Right atrium auricular region (tissue), 2 donors: ENCODE measurements around the gene PCBP2. TPM values are rescaled to one million over a fixed set of nuclear protein-coding genes. Genes with fewer than 3 reads are reported as not detected.

Source experiments
- DNase-seq: peaks from one replicate; pipeline ENCODE4 v3.0.0-alpha.2; 2019; ENCODE audit warnings: low spot score
- H3K27ac ChIP-seq, 2 donors: fragments of 200-600 bp; sonication (generic); 1 replicate in 1 of 2; 2 replicates in 1 of 2; pipeline ENCODE4 v1.5.1; 2016 to 2019
- H3K27me3 ChIP-seq, 2 donors: fragments of 200-600 bp; sonication (generic); one replicate each; pipeline versions ENCODE4 v1.5.1 to v1.6.0; 2017 to 2019
- H3K36me3 ChIP-seq: fragments of 200-600 bp; sonication (generic); one replicate; pipeline ENCODE4 v1.5.1; 2016
- H3K4me1 ChIP-seq, 2 donors: fragments of 200-600 bp; sonication (generic); one replicate each; pipeline versions ENCODE4 v1.5.1 to v1.6.0; 2017 to 2019
- H3K4me3 ChIP-seq, 2 donors: fragments of 200-600 bp; sonication (generic); 1 replicate in 1 of 2; 2 replicates in 1 of 2; pipeline ENCODE4 v1.5.1; 2017 to 2019; ENCODE audit warnings: mild to moderate bottlenecking in 1 of 2, moderate library complexity in 1 of 2
- H3K9me3 ChIP-seq, 2 donors: fragments of 200-600 bp; sonication (generic); one replicate each; pipeline ENCODE4 v1.5.1; 2019
- CTCF ChIP-seq, 2 donors: fragments of 200-600 bp; sonication (generic); IDR thresholded peaks; one replicate each; pipeline ENCODE4 v1.5.1; 2019; ENCODE audit warnings: antibody characterized with exemption in 2 of 2
- total RNA-seq, 2 donors: library from RNA; depleted of rRNA; stranded (reverse); fragments of >200 nt; gene quantifications; one replicate each; pipeline ENCODE4 v1.1.0, GENCODE V29; 2016

PCBP2 gene
- total RNA-seq, 2 donors from 2014 or later = 288 to 378 TPM

DNA sequence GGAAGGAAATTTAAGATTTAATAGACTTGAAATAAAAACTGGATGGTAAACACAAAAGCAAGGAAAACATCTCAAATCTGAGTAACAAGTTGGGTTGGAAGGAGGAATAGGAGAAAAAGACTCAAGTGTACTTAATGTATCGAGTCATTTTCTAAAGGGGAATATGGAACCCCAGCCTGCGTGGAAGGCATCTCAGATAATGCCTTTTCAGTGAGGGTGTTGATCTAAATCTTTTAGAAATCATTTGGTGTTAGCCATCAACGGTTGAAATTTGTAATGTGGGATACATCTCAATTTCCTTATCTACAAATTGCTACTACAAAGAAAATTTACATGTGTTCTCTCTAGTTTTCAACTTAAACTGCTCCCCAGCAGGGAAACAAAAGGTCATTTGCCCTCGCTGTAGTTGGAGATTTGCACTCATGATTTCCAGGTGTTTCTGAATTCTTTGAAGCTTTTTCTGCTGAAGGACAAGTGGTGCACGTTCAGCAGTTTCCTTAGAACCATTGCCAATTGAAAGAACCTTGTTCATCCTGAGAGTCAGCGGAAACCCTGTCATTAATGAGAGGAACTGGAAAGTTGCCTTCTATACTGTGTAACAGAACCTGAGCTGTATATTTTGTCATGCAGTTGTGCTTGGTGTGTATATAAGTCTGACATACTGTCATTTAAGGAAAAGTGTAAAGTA lies 2.2 kb downstream of the PCBP2 start:
- H3K36me3 ChIP-seq = peaks cover 51% of the 10 kb centered on the region
- H3K4me3 ChIP-seq = peak overlapping the region in 1 of 2 donors; percentile 78
- no peak overlapping the region for H3K27ac ChIP-seq

GRCh38 chr12:53454707-53455106 lies 2.8 kb downstream of the PCBP2 start:
- no peak for DNase-seq
- no peaks in the 10 kb centered on the region for H3K27me3 ChIP-seq
- no peaks in the 10 kb centered on the region for H3K9me3 ChIP-seq
- H3K36me3 ChIP-seq = peaks cover 57% of the 10 kb centered on the region
- H3K4me3 ChIP-seq = no peak overlapping the region
- H3K27ac ChIP-seq = no peak overlapping the region
- no peak for TF ChIP-seq CTCF (IDR thresholded peaks at IDR 0.05)
- H3K4me1 ChIP-seq = peaks cover 0 to 35% of the 10 kb centered on the region in 2 donors

More for the DNA sequence above, 2.2 kb downstream of the PCBP2 start:
- H3K27me3 ChIP-seq = no peaks in the 10 kb centered on the region
- peaks cover 0 to 35% of the 10 kb centered on the region in 2 donors for H3K4me1 ChIP-seq
- H3K9me3 ChIP-seq = no peaks in the 10 kb centered on the region
- DNase-seq = no peak
- TF ChIP-seq CTCF (IDR thresholded peaks at IDR 0.05) = no peak

- peaks cover 0 to 55% of the 10 kb centered on the region in 2 donors for H3K4me1 ChIP-seq
Observed at GRCh38 chr12:53456654-53457366, 4.9 kb downstream of the PCBP2 start.

DNA sequence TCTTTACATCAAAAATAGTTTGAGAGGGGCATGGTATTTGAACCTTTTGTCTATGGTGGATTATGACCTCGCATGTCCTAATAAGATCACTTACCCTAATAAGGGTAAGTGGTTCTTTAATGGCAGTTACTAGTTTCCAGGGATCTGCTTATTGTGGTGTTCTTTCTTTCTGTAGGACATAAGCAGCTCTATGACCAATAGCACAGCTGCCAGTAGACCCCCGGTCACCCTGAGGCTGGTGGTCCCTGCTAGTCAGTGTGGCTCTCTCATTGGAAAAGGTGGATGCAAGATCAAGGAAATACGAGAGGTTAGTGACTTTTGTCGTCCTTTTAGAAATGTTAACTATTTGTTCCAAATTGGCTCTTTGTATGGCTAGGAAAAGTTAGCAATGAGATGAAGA lies 7.2 kb downstream of the PCBP2 start:
- peaks cover 100% of the 10 kb centered on the region for H3K36me3 ChIP-seq
- no peak for TF ChIP-seq CTCF (IDR thresholded peaks at IDR 0.05)

More at GRCh38 chr12:53456654-53457366, 4.9 kb downstream of the PCBP2 start:
- no peak for TF ChIP-seq CTCF (IDR thresholded peaks at IDR 0.05)
- no peaks in the 10 kb centered on the region for H3K9me3 ChIP-seq
- DNase-seq = no peak
- H3K4me3 ChIP-seq = no peak overlapping the region
- no peak overlapping the region for H3K27ac ChIP-seq
- peaks cover 78% of the 10 kb centered on the region for H3K36me3 ChIP-seq
- H3K27me3 ChIP-seq = no peaks in the 10 kb centered on the region

GRCh38 chr12:53461059-53461458 lies 9.2 kb downstream of the PCBP2 start:
- Histone ChIP-seq H3K27me3 (no peaks in the 10 kb centered on the region), H3K36me3 (peaks cover 100% of the 10 kb centered on the region), H3K4me1 (peaks cover 0 to 69% of the 10 kb centered on the region in 2 donors), H3K4me3 (no peak overlapping the region), H3K9me3 (no peaks in the 10 kb centered on the region), H3K27ac (peak overlapping the region in 1 of 2 donors; percentile 55)
- no peak for DNase-seq
- no peak for TF ChIP-seq CTCF (IDR thresholded peaks at IDR 0.05)

More for the DNA sequence above, 7.2 kb downstream of the PCBP2 start:
- DNase-seq = no peak
- Histone ChIP-seq H3K4me1 (peaks cover 0 to 65% of the 10 kb centered on the region in 2 donors), H3K9me3 (no peaks in the 10 kb centered on the region), H3K4me3 (no peak overlapping the region), H3K27me3 (no peaks in the 10 kb centered on the region), H3K27ac (no peak overlapping the region)
